ENCODE data around the gene TMEM258. TPM values are rescaled to one million over a fixed set of nuclear protein-coding genes. Genes with fewer than 3 reads are reported as not detected.

TMEM258 gene
- total and polyA plus RNA-seq, 9 of the 15 experiments (the other 6 are each of a cell fraction or from before 2014, with no cell fraction given) = 97.2 to 856 (median 231) TPM

GRCh38 chr11:61815790-61816735 lies 23.7 kb upstream of the TMEM258 start (continued):
- 0 out of 2 replicates have a peak, but pooled peaks have one; percentile 41 for TF ChIP-seq IRF1 (CRISPR knock-in tag; IDR thresholded peaks at IDR 0.05; ENCODE audit: borderline replicate concordance)
- no peak for TF ChIP-seq EWSR1 (IDR thresholded peaks at IDR 0.05; ENCODE audit: borderline replicate concordance, low read depth, partially characterized antibody)
- TF ChIP-seq ZKSCAN3 (CRISPR knock-in tag; IDR thresholded peaks at IDR 0.05) = no peak
- TF ChIP-seq, protein P1, sequence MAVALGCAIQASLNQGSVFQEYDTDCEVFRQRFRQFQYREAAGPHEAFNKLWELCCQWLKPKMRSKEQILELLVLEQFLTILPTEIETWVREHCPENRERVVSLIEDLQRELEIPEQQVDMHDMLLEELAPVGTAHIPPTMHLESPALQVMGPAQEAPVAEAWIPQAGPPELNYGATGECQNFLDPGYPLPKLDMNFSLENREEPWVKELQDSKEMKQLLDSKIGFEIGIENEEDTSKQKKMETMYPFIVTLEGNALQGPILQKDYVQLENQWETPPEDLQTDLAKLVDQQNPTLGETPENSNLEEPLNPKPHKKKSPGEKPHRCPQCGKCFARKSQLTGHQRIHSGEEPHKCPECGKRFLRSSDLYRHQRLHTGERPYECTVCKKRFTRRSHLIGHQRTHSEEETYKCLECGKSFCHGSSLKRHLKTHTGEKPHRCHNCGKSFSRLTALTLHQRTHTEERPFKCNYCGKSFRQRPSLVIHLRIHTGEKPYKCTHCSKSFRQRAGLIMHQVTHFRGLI (CRISPR knock-in tag; IDR thresholded peaks at IDR 0.05) = no peak
- peak; percentile 33 for TF ChIP-seq KDM5B (IDR thresholded peaks at IDR 0.05; ENCODE audit: insufficient replicate concordance, low read depth, low read length)
- peak; percentile 66 for TF ChIP-seq PRPF4 (IDR thresholded peaks at IDR 0.05; ENCODE audit: insufficient read depth, low read depth, low read length, poor library complexity, severe bottlenecking)
- peak; percentile 55 for TF ChIP-seq ETV5 (CRISPR knock-in tag; IDR thresholded peaks at IDR 0.05; ENCODE audit: low read depth)
- no peak for TF ChIP-seq NFIX (CRISPR knock-in tag; IDR thresholded peaks at IDR 0.05; ENCODE audit: low read depth)
- TF ChIP-seq HDAC3 (IDR thresholded peaks at IDR 0.05; ENCODE audit: borderline replicate concordance, partially characterized antibody) = no peak
- 0 out of 2 replicates have a peak, but pooled peaks have one; percentile 5 for TF ChIP-seq GABPA (tag; conservative IDR thresholded peaks at IDR 0.05; ENCODE audit: low read depth)
- 0 out of 4 replicates have a peak, but pooled peaks of 1 of the 2 experiments have one; percentile 40 for TF ChIP-seq ARNT (IDR thresholded peaks at IDR 0.05)
- TF ChIP-seq, protein P2, sequence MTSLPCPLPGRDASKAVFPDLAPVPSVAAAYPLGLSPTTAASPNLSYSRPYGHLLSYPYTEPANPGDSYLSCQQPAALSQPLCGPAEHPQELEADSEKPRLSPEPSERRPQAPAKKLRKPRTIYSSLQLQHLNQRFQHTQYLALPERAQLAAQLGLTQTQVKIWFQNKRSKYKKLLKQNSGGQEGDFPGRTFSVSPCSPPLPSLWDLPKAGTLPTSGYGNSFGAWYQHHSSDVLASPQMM (CRISPR knock-in tag; IDR thresholded peaks at IDR 0.05) = no peak
- 0 out of 2 replicates have a peak, but pooled peaks have one; percentile 4 for TF ChIP-seq ZNF12 (CRISPR knock-in tag; IDR thresholded peaks at IDR 0.05)

All from K562 (cell line).